MM.1S (cell line): Measurements from ENCODE around the gene TOR4A.

Experiments
- DNase-seq: peaks from one replicate; pipeline ENCODE4 v3.0.0-alpha.2; 2015
- H2AFZ ChIP-seq: fragments of 300-600 bp; sonication (generic); 2 replicates; pipeline ENCODE4 v1.6.0; 2016; ENCODE audit warnings: antibody characterized with exemption, low read length
- H3F3A ChIP-seq: fragments of 300-600 bp; sonication (generic); 2 replicates; pipeline ENCODE4 v1.6.1; 2016; ENCODE audit warnings: mild to moderate bottlenecking, antibody characterized with exemption, low read length, moderate library complexity, mixed read lengths; ENCODE audit not compliant: insufficient read depth
- H3K27ac ChIP-seq: fragments of 300-600 bp; sonication (generic); 2 replicates; pipeline ENCODE4 v1.5.1; 2016; ENCODE audit warnings: mild to moderate bottlenecking, low read length
- H3K27me3 ChIP-seq: fragments of 300-600 bp; sonication (generic); replicated peaks from 2 replicates; pipeline ENCODE4 v1.6.0; 2016; ENCODE audit warnings: low read length; ENCODE audit not compliant: insufficient read depth
- H3K36me3 ChIP-seq: fragments of 300-600 bp; sonication (generic); replicated peaks from 2 replicates; pipeline ENCODE4 v1.6.1; 2016; ENCODE audit warnings: mild to moderate bottlenecking, low read length, mixed read lengths; ENCODE audit not compliant: insufficient read depth
- H3K4me1 ChIP-seq: fragments of 300-600 bp; sonication (generic); 2 replicates; pipeline ENCODE4 v1.6.1; 2016; ENCODE audit warnings: low read length, mixed read lengths
- H3K4me2 ChIP-seq: fragments of 300-600 bp; sonication (generic); 2 replicates; pipeline ENCODE4 v1.6.0; 2016; ENCODE audit warnings: low read depth, low read length
- H3K4me3 ChIP-seq: fragments of 300-600 bp; sonication (generic); 2 replicates; pipeline ENCODE4 v1.5.1; 2016; ENCODE audit warnings: low read length, mixed read lengths
- H3K79me2 ChIP-seq: fragments of 300-600 bp; sonication (generic); 2 replicates; pipeline ENCODE4 v1.6.1; 2016; ENCODE audit warnings: mixed run types, low read length, mixed read lengths
- H3K9ac ChIP-seq: fragments of 300-600 bp; sonication (generic); 2 replicates; pipeline ENCODE4 v1.6.1; 2016; ENCODE audit warnings: low read length, mixed read lengths
- H3K9me2 ChIP-seq: fragments of 300-600 bp; sonication (generic); replicated peaks from 2 replicates; pipeline ENCODE4 v1.6.1; 2016; ENCODE audit warnings: mild to moderate bottlenecking, low read length, mixed read lengths; ENCODE audit not compliant: insufficient read depth
- H3K9me3 ChIP-seq: fragments of 300-600 bp; sonication (generic); replicated peaks from 2 replicates; pipeline ENCODE4 v1.6.1; 2016; ENCODE audit warnings: mild to moderate bottlenecking, low read length, mixed read lengths; ENCODE audit not compliant: insufficient read depth
- H4K20me1 ChIP-seq: fragments of 300-600 bp; sonication (generic); 2 replicates; pipeline ENCODE4 v1.6.1; 2016; ENCODE audit warnings: mild to moderate bottlenecking, low read length, moderate library complexity, mixed read lengths; ENCODE audit not compliant: insufficient read depth
- EZH2 ChIP-seq: fragments of 300-600 bp; sonication (generic); optimal IDR thresholded peaks from 2 replicates; pipeline ENCODE3; 2017; ENCODE audit warnings: low read depth, mild to moderate bottlenecking, antibody characterized with exemption, low read length, mixed read lengths
- EZH2phosphoT487 ChIP-seq: fragments of 300-600 bp; sonication (generic); IDR thresholded peaks from 2 replicates; pipeline ENCODE4 v1.6.1; 2018; ENCODE audit warnings: antibody characterized with exemption, low read length
- TF ChIP-seq, protein P1 (sequence below): fragments of 300-600 bp; sonication (generic); IDR thresholded peaks from 2 replicates; pipeline ENCODE4 v1.5.1; 2016; ENCODE audit warnings: antibody characterized with exemption, low read length, mixed read lengths

Gene TOR4A

DNA sequence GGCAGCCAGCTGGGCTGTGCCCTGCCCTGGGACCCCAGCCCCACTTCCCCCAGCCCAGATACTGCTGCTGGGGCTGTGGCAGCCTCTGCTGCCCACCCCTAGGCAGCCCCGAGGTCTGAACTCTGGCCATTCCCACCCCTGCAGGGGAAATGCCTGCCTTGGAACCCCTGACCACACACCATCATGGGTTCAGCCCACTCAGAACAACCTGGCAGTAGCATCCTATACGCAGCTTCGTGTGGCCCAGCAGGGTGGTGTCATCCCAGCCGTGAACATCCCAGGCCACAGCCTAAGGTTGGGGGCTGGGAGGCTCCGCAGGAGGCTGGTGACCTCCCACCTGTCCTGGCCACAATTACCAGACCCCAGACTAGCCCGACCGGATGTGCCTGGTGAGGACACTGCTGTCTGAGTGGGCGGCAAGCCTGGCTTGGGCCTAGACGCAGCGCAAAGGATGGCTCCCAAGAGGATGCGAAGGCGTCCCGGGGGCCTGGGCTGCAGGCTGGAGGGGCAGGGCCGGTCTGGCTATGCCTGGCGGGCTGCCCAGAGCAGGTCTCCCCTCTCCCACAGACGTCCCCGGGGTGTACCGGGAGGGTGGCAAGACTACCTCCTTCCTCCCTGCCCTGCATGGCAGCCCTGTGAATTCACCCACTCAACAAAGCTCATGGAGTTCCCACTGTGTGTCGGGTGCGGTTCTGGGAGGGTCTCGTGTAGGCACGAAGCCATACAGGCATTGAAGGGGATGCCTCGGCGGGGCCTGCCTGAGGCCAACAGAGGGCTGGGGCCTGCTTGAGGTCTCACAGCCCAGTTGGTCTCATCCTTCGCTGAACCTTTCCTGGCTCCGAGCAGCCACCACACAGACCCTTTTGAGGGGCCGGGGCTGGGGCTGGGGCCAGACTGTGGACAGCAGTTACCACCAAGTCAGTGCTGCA lies 48.3 kb upstream of the TOR4A start:
- H3K4me1 ChIP-seq, result peaks cover 5% of the 10 kb centered on the region; the same call in 1 of the 2 replicates
- no peak overlapping the region for H3K27ac ChIP-seq
- no peaks in the 10 kb centered on the region for H3K9me3 ChIP-seq
- H3K79me2 ChIP-seq, result no peaks in the 10 kb centered on the region
- no peaks in the 10 kb centered on the region for H4K20me1 ChIP-seq
- no peak overlapping the region for H3K9ac ChIP-seq
- no peaks in the 10 kb centered on the region for H3F3A ChIP-seq
- TF ChIP-seq, protein P1, sequence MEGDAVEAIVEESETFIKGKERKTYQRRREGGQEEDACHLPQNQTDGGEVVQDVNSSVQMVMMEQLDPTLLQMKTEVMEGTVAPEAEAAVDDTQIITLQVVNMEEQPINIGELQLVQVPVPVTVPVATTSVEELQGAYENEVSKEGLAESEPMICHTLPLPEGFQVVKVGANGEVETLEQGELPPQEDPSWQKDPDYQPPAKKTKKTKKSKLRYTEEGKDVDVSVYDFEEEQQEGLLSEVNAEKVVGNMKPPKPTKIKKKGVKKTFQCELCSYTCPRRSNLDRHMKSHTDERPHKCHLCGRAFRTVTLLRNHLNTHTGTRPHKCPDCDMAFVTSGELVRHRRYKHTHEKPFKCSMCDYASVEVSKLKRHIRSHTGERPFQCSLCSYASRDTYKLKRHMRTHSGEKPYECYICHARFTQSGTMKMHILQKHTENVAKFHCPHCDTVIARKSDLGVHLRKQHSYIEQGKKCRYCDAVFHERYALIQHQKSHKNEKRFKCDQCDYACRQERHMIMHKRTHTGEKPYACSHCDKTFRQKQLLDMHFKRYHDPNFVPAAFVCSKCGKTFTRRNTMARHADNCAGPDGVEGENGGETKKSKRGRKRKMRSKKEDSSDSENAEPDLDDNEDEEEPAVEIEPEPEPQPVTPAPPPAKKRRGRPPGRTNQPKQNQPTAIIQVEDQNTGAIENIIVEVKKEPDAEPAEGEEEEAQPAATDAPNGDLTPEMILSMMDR, result no peak
- TF ChIP-seq EZH2phosphoT487, result no peak
- TF ChIP-seq EZH2, result no peak
- no peak overlapping the region for H3K4me2 ChIP-seq
- H2AFZ ChIP-seq, result no peak overlapping the region
- no peaks in the 10 kb centered on the region for H3K9me2 ChIP-seq
- H3K36me3 ChIP-seq, result no peaks in the 10 kb centered on the region
- no peak overlapping the region for H3K4me3 ChIP-seq
- H3K27me3 ChIP-seq, result peaks cover 58% of the 10 kb centered on the region
- DNase-seq, result no peak

DNA sequence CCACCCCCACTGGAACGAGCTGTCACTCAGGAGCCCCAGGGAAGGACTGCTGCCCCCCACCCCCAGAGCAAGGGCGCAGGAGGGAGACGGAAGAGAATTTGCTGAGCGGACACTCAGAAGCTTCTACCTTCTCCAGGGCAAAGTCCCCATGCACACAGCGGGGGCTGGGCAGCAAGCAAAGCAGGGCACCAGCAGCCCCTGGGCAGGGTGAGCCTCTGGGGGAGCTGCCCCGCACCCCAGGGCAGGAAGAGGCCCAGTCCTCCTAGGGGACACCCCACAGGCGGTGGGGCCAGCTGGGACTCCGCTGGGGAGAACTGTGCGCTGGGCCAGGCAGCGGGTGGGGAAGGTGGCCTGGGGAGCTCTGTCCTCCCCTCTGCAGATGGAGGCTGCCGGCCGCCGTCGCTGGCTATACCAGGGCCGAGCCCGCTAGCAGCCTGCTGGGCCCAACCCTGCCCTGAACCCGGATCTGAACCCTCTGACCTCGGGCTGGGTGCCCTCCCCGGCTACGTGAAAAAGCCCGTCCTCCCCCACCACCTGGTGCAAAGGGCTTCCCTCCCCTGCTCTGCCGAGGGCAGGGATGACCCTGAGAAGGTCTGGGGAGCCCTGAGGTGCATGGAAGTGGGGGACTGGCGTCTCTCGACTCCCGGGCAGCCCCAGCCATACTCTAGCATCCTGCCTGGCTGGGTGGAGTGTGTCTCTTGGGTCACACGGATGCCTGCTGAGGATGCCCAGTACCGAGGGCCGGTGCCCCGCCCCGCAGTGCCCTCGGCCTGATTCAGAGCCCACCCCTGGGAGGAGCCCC lies 47.4 kb upstream of the TOR4A start:
- Histone ChIP-seq H3K27me3 (peaks cover 67% of the 10 kb centered on the region), H3K4me2 (no peak overlapping the region), H3K4me1 (no peaks in the 10 kb centered on the region), H3K9me2 (no peaks in the 10 kb centered on the region), H2AFZ (no peak overlapping the region), H3K9me3 (no peaks in the 10 kb centered on the region), H3K27ac (no peak overlapping the region), H3F3A (no peaks in the 10 kb centered on the region), H3K79me2 (no peaks in the 10 kb centered on the region), H3K9ac (no peak overlapping the region), H3K4me3 (no peak overlapping the region), H4K20me1 (no peaks in the 10 kb centered on the region), H3K36me3 (no peaks in the 10 kb centered on the region)
- TF ChIP-seq, protein P1, result no peak
- no peak for TF ChIP-seq EZH2
- TF ChIP-seq EZH2phosphoT487, result no peak
- no peak for DNase-seq

DNA sequence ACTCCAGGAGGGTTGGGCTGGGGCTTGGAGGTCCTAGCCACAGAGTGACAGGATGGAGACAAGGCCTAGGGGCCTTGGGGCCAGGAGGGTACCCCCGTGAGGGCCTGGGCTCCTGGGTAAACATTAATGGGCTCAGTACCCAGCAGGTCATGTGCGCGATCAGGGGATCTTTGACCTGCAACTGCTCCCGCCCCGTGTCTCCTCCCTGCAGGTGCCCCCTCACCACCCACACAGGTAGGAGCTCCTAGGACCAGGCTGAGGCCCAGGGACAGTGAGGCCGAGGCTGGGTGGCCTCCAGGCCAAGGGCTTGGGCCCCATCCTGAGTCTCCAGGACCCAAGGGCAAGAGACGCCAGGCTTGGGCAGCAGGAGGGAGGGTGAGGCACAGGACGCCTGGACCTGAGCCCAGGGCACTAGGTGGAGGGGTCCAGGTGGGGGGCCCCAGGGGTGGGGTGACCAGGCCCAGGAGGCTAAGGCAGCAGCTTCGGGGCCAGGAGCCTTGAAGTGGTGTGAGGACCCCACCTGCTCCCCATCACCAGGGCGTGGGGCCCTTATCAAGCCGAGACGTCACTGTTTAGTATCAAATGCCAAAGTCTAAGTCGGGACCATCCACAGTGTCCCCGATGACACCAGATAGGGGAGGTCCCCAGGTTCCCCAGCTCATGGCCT lies 46.7 kb upstream of the TOR4A start, which contains the start of gene SLC34A3:
Gene SLC34A3 (plus strand): TSS at position 197 of the 667 bp plus-strand sequence. CDS start 802 bp downstream, outside the sequence.
- H3K9ac ChIP-seq, result no peak within 1 kb of the TSS
- H3F3A ChIP-seq, result no peaks in the 10 kb centered on the region
- H3K9me2 ChIP-seq, result no peaks in the 10 kb centered on the region
- no peaks in the 10 kb centered on the region for H3K4me1 ChIP-seq
- H3K4me3 ChIP-seq, result no peak within 1 kb of the TSS
- H3K27me3 ChIP-seq, result peaks cover 74% of the 10 kb centered on the region
- H4K20me1 ChIP-seq, result no peaks in the 10 kb centered on the region
- no peaks in the 10 kb centered on the region for H3K79me2 ChIP-seq
- DNase-seq, result no peak
- no peaks in the 10 kb centered on the region for H3K36me3 ChIP-seq
- no peak within 1 kb of the TSS for H2AFZ ChIP-seq
- TF ChIP-seq EZH2 (no peak), EZH2phosphoT487 (no peak)
- TF ChIP-seq, protein P1, result no peak
- H3K9me3 ChIP-seq, result no peaks in the 10 kb centered on the region
- H3K27ac ChIP-seq, result no peak within 1 kb of the TSS
- H3K4me2 ChIP-seq, result no peak within 1 kb of the TSS
